IMR-90 (cell line): ENCODE results near the gene FKBP7. TPM values are rescaled to one million over a fixed set of nuclear protein-coding genes. Genes with fewer than 3 reads are reported as not detected.

Experiments used
- ATAC-seq: fragments of 200-7000 bp; cut with Tn5 transposase; 2 replicates; pipeline ENCODE4 v1.9.1; 2020; ENCODE audit warnings: low read depth, mild to moderate bottlenecking, moderate library complexity
- BruUV-seq: library from RNA; stranded (reverse); fragments of 400-500 nt; replicated peaks from 2 replicates; lab custom pipeline; 2021; lab: Mats Ljungman, UMichigan
- CTCF ChIA-PET: fragments of 300-600 bp; formaldehyde crosslinking; extraction: SDS; loops from one replicate; lab custom pipeline; 2021; ENCODE audit warnings: antibody characterized with exemption; lab: Yijun Ruan, JAX
- POLR2A ChIA-PET: fragments of 300-600 bp; sonication (Branson Sonifier 250); formaldehyde crosslinking; loops from one replicate; lab custom pipeline; 2022; ENCODE audit warnings: antibody characterized with exemption; ENCODE audit not compliant: unreplicated experiment; lab: Charles Lee
- DNase-seq: peaks from one replicate; pipeline ENCODE4 v3.0.0; 2013
- H2AFZ ChIP-seq: replicated peaks from 2 replicates; pipeline ENCODE3; 2013; ENCODE audit warnings: low read length, mild to moderate bottlenecking; ENCODE audit not compliant: poor library complexity
- H2AK5ac ChIP-seq: 2 replicates; pipeline ENCODE4 v1.6.1; 2013; ENCODE audit warnings: low read depth, low read length, inconsistent platforms
- H2AK9ac ChIP-seq: replicated peaks from 2 replicates; pipeline ENCODE3; 2013; ENCODE audit warnings: mild to moderate bottlenecking, low read depth, low read length, moderate library complexity; ENCODE audit not compliant: poor library complexity
- H2BK120ac ChIP-seq: 2 replicates; pipeline ENCODE4 v1.6.1; 2013; ENCODE audit warnings: low read depth, low read length, inconsistent platforms
- H2BK15ac ChIP-seq: 3 replicates; pipeline ENCODE4 v1.6.1; 2013; ENCODE audit warnings: low read depth, low read length, inconsistent platforms
- H2BK20ac ChIP-seq: 2 replicates; pipeline ENCODE4 v1.6.1; 2013; ENCODE audit warnings: low read depth, mild to moderate bottlenecking, inconsistent platforms, low read length, moderate library complexity
- H2BK5ac ChIP-seq: 2 replicates; pipeline ENCODE4 v1.6.1; 2013; ENCODE audit warnings: mild to moderate bottlenecking, low read depth, low read length, inconsistent platforms; ENCODE audit not compliant: poor library complexity, severe bottlenecking
- H3K14ac ChIP-seq: replicated peaks from 2 replicates; pipeline ENCODE4 v1.6.1; 2013; ENCODE audit warnings: low read depth, low read length, inconsistent platforms
- H3K18ac ChIP-seq: 2 replicates; pipeline ENCODE4 v1.6.1; 2013; ENCODE audit warnings: low read depth, low read length, control low read depth
- H3K23ac ChIP-seq: 2 replicates; pipeline ENCODE4 v1.6.1; 2013; ENCODE audit warnings: low read depth, low read length, inconsistent platforms
- H3K27ac ChIP-seq: 2 replicates; pipeline ENCODE4 v1.5.1; 2013; ENCODE audit warnings: mild to moderate bottlenecking, control low read depth, low read length; ENCODE audit not compliant: insufficient read depth
- H3K27me3 ChIP-seq: 2 replicates; pipeline ENCODE4 v1.6.1; 2013; ENCODE audit warnings: low read length; ENCODE audit not compliant: control insufficient read depth, insufficient read depth
- H3K36me3 ChIP-seq: 2 replicates; pipeline ENCODE4 v1.6.1; 2013; ENCODE audit warnings: low read length, mixed read lengths; ENCODE audit not compliant: control insufficient read depth, insufficient read depth
- H3K4ac ChIP-seq: 2 replicates; pipeline ENCODE4 v1.6.1; 2013; ENCODE audit warnings: low read depth, low read length, inconsistent platforms
- H3K4me1 ChIP-seq: 2 replicates; pipeline ENCODE4 v1.6.1; 2013; ENCODE audit warnings: low read length, mixed read lengths; ENCODE audit not compliant: control insufficient read depth, insufficient read depth
- H3K4me2 ChIP-seq: 2 replicates; pipeline ENCODE4 v1.6.1; 2013; ENCODE audit warnings: low read depth, mild to moderate bottlenecking, control low read depth, low read length, moderate library complexity
- H3K4me3 ChIP-seq: 2 replicates; pipeline ENCODE4 v1.5.1; 2013; ENCODE audit warnings: low read depth, mild to moderate bottlenecking, control low read depth, low read length, moderate library complexity; ENCODE audit not compliant: insufficient read depth
- H3K56ac ChIP-seq: 2 replicates; pipeline ENCODE4 v1.6.1; 2013; ENCODE audit warnings: low read length, inconsistent platforms; ENCODE audit not compliant: insufficient read depth; ENCODE audit errors: extremely low read depth
- H3K79me1 ChIP-seq, 2 experiments: 2 replicates each; pipeline ENCODE4 v1.6.1; 2013; ENCODE audit warnings: low read length in 2 of 2, inconsistent platforms in 1 of 2, low read depth in 1 of 2
- H3K9ac ChIP-seq: 2 replicates; pipeline ENCODE4 v1.6.1; 2013; ENCODE audit warnings: low read depth, low read length, control low read depth
- H3K9me1 ChIP-seq: 2 replicates; pipeline ENCODE4 v1.6.1; 2013; ENCODE audit warnings: low read length, inconsistent platforms; ENCODE audit not compliant: insufficient read depth
- H3K9me3 ChIP-seq: 2 replicates; pipeline ENCODE4 v1.6.1; 2013; ENCODE audit warnings: low read length; ENCODE audit not compliant: control insufficient read depth, insufficient read depth
- H4K20me1 ChIP-seq: 2 replicates; pipeline ENCODE4 v1.6.1; 2013; ENCODE audit warnings: low read length, inconsistent platforms; ENCODE audit not compliant: insufficient read depth
- H4K5ac ChIP-seq: 2 replicates; pipeline ENCODE4 v1.6.1; 2013; ENCODE audit warnings: mild to moderate bottlenecking, low read depth, low read length, control low read depth
- H4K8ac ChIP-seq, 2 experiments: 2 replicates each; pipeline ENCODE4 v1.6.1; 2013; ENCODE audit warnings: low read depth in 2 of 2, low read length in 2 of 2, control low read depth in 1 of 2, inconsistent platforms in 1 of 2
- H4K91ac ChIP-seq: 2 replicates; pipeline ENCODE4 v1.6.1; 2013; ENCODE audit warnings: low read depth, low read length, inconsistent platforms; ENCODE audit not compliant: insufficient read depth
- BHLHE40 ChIP-seq: fragments of 150-350 bp; IDR thresholded peaks from 2 replicates; pipeline ENCODE4 v1.6.1; 2016; ENCODE audit warnings: mild to moderate bottlenecking, low read depth, low read length
- CEBPB ChIP-seq: IDR thresholded peaks from 2 replicates; pipeline ENCODE4 v1.6.1; 2012; ENCODE audit warnings: low read depth, low read length, improper control_type of control experiment
- ELK1 ChIP-seq: fragments of 150-350 bp; IDR thresholded peaks from 2 replicates; pipeline ENCODE4 v1.6.1; 2016; ENCODE audit warnings: low read depth, mild to moderate bottlenecking, low read length, moderate library complexity, borderline replicate concordance
- MAFK ChIP-seq: IDR thresholded peaks from 2 replicates; pipeline ENCODE4 v1.6.1; 2012; ENCODE audit warnings: low read depth, low read length, improper control_type of control experiment
- MXI1 ChIP-seq: IDR thresholded peaks from 2 replicates; pipeline ENCODE4 v1.6.1; 2012; ENCODE audit warnings: low read depth, mild to moderate bottlenecking, low read length, moderate library complexity, borderline replicate concordance
- NFE2L2 ChIP-seq: fragments of 150-350 bp; IDR thresholded peaks from 2 replicates; pipeline ENCODE4 v1.6.1; 2016; ENCODE audit warnings: low read depth, mild to moderate bottlenecking, low read length
- RAD21 ChIP-seq: IDR thresholded peaks from 2 replicates; pipeline ENCODE4 v1.6.1; 2012; ENCODE audit warnings: low read length, improper control_type of control experiment
- RCOR1 ChIP-seq: IDR thresholded peaks from 2 replicates; pipeline ENCODE4 v1.6.1; 2012; ENCODE audit warnings: mild to moderate bottlenecking, low read length, improper control_type of control experiment; ENCODE audit not compliant: insufficient replicate concordance
- RFX5 ChIP-seq: IDR thresholded peaks from 2 replicates; pipeline ENCODE4 v1.8.0; 2012; ENCODE audit warnings: low read depth, mild to moderate bottlenecking, low read length, moderate library complexity
- USF2 ChIP-seq: fragments of 150-350 bp; IDR thresholded peaks from 2 replicates; pipeline ENCODE4 v1.6.1; 2017; ENCODE audit warnings: mild to moderate bottlenecking, antibody characterized with exemption, low read length, low read depth
- WGBS, 2 experiments: methylation state at CpG; one replicate each; pipeline versions ENCODE4 v1.1.5 to v1.1.7; 2013; ENCODE audit warnings: missing lambda C conversion rate in 2 of 2; ENCODE audit not compliant: insufficient read length in 1 of 2; ENCODE audit errors: extremely low coverage in 2 of 2; 5-methylcytosine and 5-hydroxymethylcytosine counted together
- dilution Hi-C: fragments of 300-500 bp; cut with HindIII; formaldehyde crosslinking; loops from one replicate; pipeline ENCODE4 v1.14.3; 2018; ENCODE audit warnings: low sequenced_read_pairs; ENCODE audit not compliant: unreplicated experiment
- in situ Hi-C: fragments of 300-500 bp; cut with MboI; formaldehyde crosslinking; loops from 3 replicates; pipeline ENCODE4 v1.14.3; 2019; ENCODE audit warnings: low sequenced_read_pairs, inconsistent platforms, mixed read lengths
- intact Hi-C: fragments of 100-400 bp; cut with micrococcal nuclease; formaldehyde crosslinking; loops from 2 replicates; pipeline ENCODE4 v1.10.0; 2022
- polyA plus RNA-seq, 3 experiments: library from polyadenylated mRNA; depleted of rRNA; stranded (reverse); fragments of >200 nt; gene quantifications; 2 replicates each; pipeline ENCODE4 v1.2.3, GENCODE V29; 2012; ENCODE audit warnings: low replicate concordance in 1 of 3
- total RNA-seq: library from RNA; depleted of rRNA; stranded (reverse); fragments of >200 nt; gene quantifications from 2 replicates; pipeline ENCODE4 v1.2.3, GENCODE V29; 2012

Gene FKBP7
- total and polyA plus RNA-seq, 2 of the 4 experiments (the other 2 are of a cell fraction) = 32.6 to 51.0 TPM

- no peaks in the 10 kb centered on the region for H4K20me1 ChIP-seq
- H3K14ac ChIP-seq = no peak overlapping the region
- H2BK20ac ChIP-seq = no peak overlapping the region
- no peak overlapping the region for H3K4me3 ChIP-seq
- H3K79me1 ChIP-seq = peaks cover 13 to 24% of the 10 kb centered on the region in 2 experiments
- ChIA-PET POLR2A (no interaction called here), CTCF (no interaction called here)
- no peak overlapping the region for H3K23ac ChIP-seq
- no peak overlapping the region for H3K4me2 ChIP-seq
- no peaks in the 10 kb centered on the region for H3K4me1 ChIP-seq
- H2BK5ac ChIP-seq = no peak overlapping the region
- H4K91ac ChIP-seq = no peak overlapping the region
- no peaks in the 10 kb centered on the region for H3K9me3 ChIP-seq
- in situ Hi-C loops = no loop called here
- no peak overlapping the region for H3K18ac ChIP-seq
- H4K5ac ChIP-seq = no peak overlapping the region
- H3K27ac ChIP-seq = no peak overlapping the region
- intact Hi-C loops = no loop called here
- DNase-seq (no peak), ATAC-seq (no peak)
- H2AK5ac ChIP-seq = no peak overlapping the region
- H3K9ac ChIP-seq = no peak overlapping the region
- TF ChIP-seq CEBPB (no peak), RCOR1 (no peak), USF2 (no peak), NFE2L2 (no peak), MXI1 (no peak), MAFK (no peak), ELK1 (no peak), RAD21 (no peak), BHLHE40 (no peak), RFX5 (no peak)
- BruUV-seq = no TSS peak
- no peak overlapping the region for H3K56ac ChIP-seq
- peaks cover 4% of the 10 kb centered on the region; the same call in 1 of the 2 replicates for H3K9me1 ChIP-seq
- H2BK15ac ChIP-seq = no peak overlapping the region
- no peak overlapping the region for H4K8ac ChIP-seq
- WGBS, 2 experiments = no CpG with 5 or more reads among the region's 6 CpGs
- H2AFZ ChIP-seq = no peak overlapping the region
- H2AK9ac ChIP-seq = no peak overlapping the region
- no peaks in the 10 kb centered on the region for H3K27me3 ChIP-seq
- no peak overlapping the region for H2BK120ac ChIP-seq
- H3K4ac ChIP-seq = no peak overlapping the region
- H3K36me3 ChIP-seq = peaks cover 25% of the 10 kb centered on the region
- dilution Hi-C loops = no loop called here
Observed at GRCh38 chr2:178491612-178492011, 13.2 kb upstream of the FKBP7 start.
